Superior temporal gyrus (tissue), 1 donor: ENCODE data around the gene OMA1.
"Not testable (repeated sequence)": the region's sequence is repeated elsewhere in the genome, so short reads cannot be mapped to it uniquely, and the experiment has no call there.

ENCODE experiments used
- DNase-seq: peaks from one replicate; pipeline ENCODE4 v3.0.0-alpha.2; 2016; ENCODE audit errors: extremely low spot score

The OMA1 gene

GRCh38 chr1:58573705-58574591, 27.4 kb upstream of the OMA1 start:
- no peak for DNase-seq

- no peak for DNase-seq
Observed at GRCh38 chr1:58573138-58573537, 26.6 kb upstream of the OMA1 start.

- DNase-seq: no peak
Observed at GRCh38 chr1:58572690-58573089, 26.2 kb upstream of the OMA1 start.

GRCh38 chr1:58571616-58572015, 25.1 kb upstream of the OMA1 start:
- no peak for DNase-seq

GRCh38 chr1:58570817-58571216, 24.3 kb upstream of the OMA1 start:
- peak; percentile 73 for DNase-seq

- no peak for DNase-seq
Observed at GRCh38 chr1:58570094-58570493, 23.6 kb upstream of the OMA1 start.

GRCh38 chr1:58568911-58569310, 22.4 kb upstream of the OMA1 start:
- DNase-seq: no peak

- no peak for DNase-seq
Observed at GRCh38 chr1:58568271-58568860, 21.8 kb upstream of the OMA1 start.

GRCh38 chr1:58566339-58566738, 19.8 kb upstream of the OMA1 start:
- no peak for DNase-seq

GRCh38 chr1:58563715-58564114, 17.2 kb upstream of the OMA1 start:
- DNase-seq: not testable (repeated sequence)

GRCh38 chr1:58561633-58562032, 15.1 kb upstream of the OMA1 start:
- no peak for DNase-seq

- no peak for DNase-seq
Observed at GRCh38 chr1:58555393-58555792, 8.9 kb upstream of the OMA1 start.

GRCh38 chr1:58551186-58552140, 4.9 kb upstream of the OMA1 start:
- no peak for DNase-seq

- not testable (repeated sequence) for DNase-seq
Observed at GRCh38 chr1:58549291-58549690, 2.8 kb upstream of the OMA1 start.

GRCh38 chr1:58548371-58548770, 1.8 kb upstream of the OMA1 start:
- no peak for DNase-seq

GRCh38 chr1:58545591-58546519, 671 bp downstream of the OMA1 start:
- peak; percentile 80 for DNase-seq

GRCh38 chr1:58543260-58543659, 3.3 kb downstream of the OMA1 start:
- no peak for DNase-seq

- no peak for DNase-seq
Observed at GRCh38 chr1:58539553-58539952, 7.0 kb downstream of the OMA1 start.

GRCh38 chr1:58538821-58539220, 7.7 kb downstream of the OMA1 start:
- no peak for DNase-seq

GRCh38 chr1:58531842-58532241, 14.7 kb downstream of the OMA1 start:
- not testable (repeated sequence) for DNase-seq

GRCh38 chr1:58529284-58529683, 17.2 kb downstream of the OMA1 start:
- no peak for DNase-seq
